Measurements from ENCODE around the gene CCDC89. TPM values are rescaled to one million over a fixed set of nuclear protein-coding genes. Genes with fewer than 3 reads are reported as not detected.
A peak's percentile ranks its signal among the peaks of the same experiment; 100 is the strongest.

The CCDC89 gene
- total and polyA plus RNA-seq, 9 of the 15 experiments (the other 6 are each of a cell fraction or from before 2014, with no cell fraction given) = 0.07 to 0.09 TPM; not detected in 7

- TF ChIP-seq HBP1 (CRISPR knock-in tag; IDR thresholded peaks at IDR 0.05) = peak; percentile 87; the same call in 1 of the 2 replicates
- no peak for TF ChIP-seq ADNP (tag; IDR thresholded peaks at IDR 0.05)
- no peak for TF ChIP-seq XRCC3 (IDR thresholded peaks at IDR 0.05)
- TF ChIP-seq SIRT6 (IDR thresholded peaks at IDR 0.05; ENCODE audit: low read depth, low read length) = no peak
- TF ChIP-seq ARID1B (IDR thresholded peaks at IDR 0.05) = no peak
- TF ChIP-seq MTA2 (IDR thresholded peaks at IDR 0.05; ENCODE audit: low read depth) = no peak
- no peak for TF ChIP-seq RBM14 (IDR thresholded peaks at IDR 0.05; ENCODE audit: borderline replicate concordance, insufficient read depth, low read depth, low read length)
- TF ChIP-seq IRF9 (tag; IDR thresholded peaks at IDR 0.05) = no peak
- TF ChIP-seq HCFC1 (IDR thresholded peaks at IDR 0.05; ENCODE audit: low read depth, low read length) = peak; percentile 69
- TF ChIP-seq NCOA1 (IDR thresholded peaks at IDR 0.05; ENCODE audit: low read depth) = no peak
- TF ChIP-seq ZNF449 (CRISPR knock-in tag; IDR thresholded peaks at IDR 0.05) = no peak
- no peak for TF ChIP-seq RBM25 (IDR thresholded peaks at IDR 0.05; ENCODE audit: low read depth, low read length, severe bottlenecking)
- no peak for TF ChIP-seq ZBTB5 (IDR thresholded peaks at IDR 0.05)
- no peak for TF ChIP-seq NFE2L1 (tag; IDR thresholded peaks at IDR 0.05; ENCODE audit: borderline replicate concordance, low read depth)
- TF ChIP-seq BMI1 (IDR thresholded peaks at IDR 0.05; ENCODE audit: low read length) = no peak
- no peak for TF ChIP-seq ZKSCAN1 (IDR thresholded peaks at IDR 0.05; ENCODE audit: low read depth, low read length)
- no peak for TF ChIP-seq BRD4 (IDR thresholded peaks at IDR 0.05)
- no peak for TF ChIP-seq SETDB1 (IDR thresholded peaks at IDR 0.05; ENCODE audit: low read length)
- TF ChIP-seq SLC30A9 (CRISPR knock-in tag; IDR thresholded peaks at IDR 0.05) = no peak
- TF ChIP-seq SAFB (IDR thresholded peaks at IDR 0.05; ENCODE audit: borderline replicate concordance, low read depth, low read length) = no peak
- TF ChIP-seq CC2D1A (IDR thresholded peaks at IDR 0.05) = peak; percentile 11; the same call in 1 of the 2 replicates
- TF ChIP-seq ZNF668 (CRISPR knock-in tag; IDR thresholded peaks at IDR 0.05) = no peak
- no peak for TF ChIP-seq FUS (optimal IDR thresholded peaks at IDR 0.05; ENCODE audit: low read depth, low read length)
- TF ChIP-seq MBD2 (IDR thresholded peaks at IDR 0.05; ENCODE audit: borderline replicate concordance, low read depth) = peak; percentile 74
- no peak for TF ChIP-seq TCF7 (IDR thresholded peaks at IDR 0.05; ENCODE audit: borderline replicate concordance)
These were observed 38.2 kb downstream of the CCDC89 start, which contains the start of gene TMEM126A (continued) for GRCh38 chr11:85647604-85648299.
